ENCODE measurements around the gene MRPL38.
A peak's percentile ranks its signal among the peaks of the same experiment; 100 is the strongest.

Gene MRPL38

DNA sequence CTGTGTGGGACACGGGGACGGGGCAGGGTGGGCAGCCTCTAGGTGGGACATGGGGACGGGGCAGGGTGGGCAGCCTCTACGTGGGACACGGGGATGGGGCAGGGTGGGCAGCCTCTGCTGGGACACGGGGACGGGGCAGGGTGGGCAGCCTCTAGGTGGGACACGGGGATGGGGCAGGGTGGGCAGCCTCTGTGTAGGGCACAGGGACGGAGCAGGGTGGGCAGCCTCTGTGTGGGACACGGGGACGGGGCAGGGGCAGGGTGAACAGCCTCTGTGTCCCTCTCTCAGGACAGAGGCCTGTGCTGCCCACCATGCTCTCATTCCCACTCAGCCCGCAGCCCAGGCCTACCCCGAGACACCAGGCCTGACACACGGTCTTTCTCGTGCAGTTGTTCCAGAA is 16.9 kb upstream of the MRPL38 start:
- Histone ChIP-seq H3K27ac (0 out of 2 replicates have a peak overlapping the region, but pooled peaks have one; percentile 46), H3K4me1 (peaks cover 55% of the 10 kb centered on the region), H3K27me3 (no peaks in the 10 kb centered on the region), H3K9me3 (no peaks in the 10 kb centered on the region), H3K4me2 (peak overlapping the region; percentile 74; the same call in 1 of the 2 replicates), H3K9ac (no peak overlapping the region), H3K4me3 (no peak overlapping the region), H4K20me1 (no peaks in the 10 kb centered on the region), H3K36me3 (peaks cover 11% of the 10 kb centered on the region; the same call in 1 of the 2 replicates)
- no peak for TF ChIP-seq Cebpa-rat (IDR thresholded peaks at IDR 0.05)

DNA sequence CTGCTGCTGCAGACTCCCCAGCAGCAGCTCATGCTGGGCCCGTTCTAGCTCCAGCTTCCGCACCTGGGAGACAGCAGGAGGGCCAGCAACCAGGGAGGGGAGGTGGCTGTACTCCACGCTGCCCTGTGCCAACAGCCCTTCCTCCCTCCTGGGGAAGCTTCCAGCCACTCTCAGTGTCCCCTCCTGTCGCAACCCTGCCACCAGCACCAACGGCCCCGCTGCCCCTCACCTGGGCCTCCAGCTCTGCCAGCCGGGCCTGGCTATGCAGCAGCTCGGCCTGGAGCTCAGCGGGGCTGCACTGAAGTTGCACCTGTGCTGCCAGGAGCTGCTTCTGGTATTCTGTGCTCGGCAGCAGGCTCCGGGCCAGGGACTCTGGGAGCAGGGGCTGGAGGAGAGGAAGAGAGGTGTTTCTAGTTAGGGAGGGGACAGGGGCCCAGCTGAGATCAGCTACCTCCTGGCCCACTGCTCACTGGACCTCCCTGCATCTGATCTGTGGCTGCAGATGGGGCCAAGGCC is 15.4 kb upstream of the MRPL38 start:
- Histone ChIP-seq H3K9ac (no peak overlapping the region), H4K20me1 (no peaks in the 10 kb centered on the region), H3K4me2 (no peak overlapping the region), H3K27ac (no peak overlapping the region), H3K4me3 (no peak overlapping the region), H3K4me1 (peaks cover 54% of the 10 kb centered on the region), H3K27me3 (no peaks in the 10 kb centered on the region), H3K9me3 (no peaks in the 10 kb centered on the region), H3K36me3 (peaks cover 7% of the 10 kb centered on the region; the same call in 1 of the 2 replicates)
- TF ChIP-seq Cebpa-rat (IDR thresholded peaks at IDR 0.05) = no peak

DNA sequence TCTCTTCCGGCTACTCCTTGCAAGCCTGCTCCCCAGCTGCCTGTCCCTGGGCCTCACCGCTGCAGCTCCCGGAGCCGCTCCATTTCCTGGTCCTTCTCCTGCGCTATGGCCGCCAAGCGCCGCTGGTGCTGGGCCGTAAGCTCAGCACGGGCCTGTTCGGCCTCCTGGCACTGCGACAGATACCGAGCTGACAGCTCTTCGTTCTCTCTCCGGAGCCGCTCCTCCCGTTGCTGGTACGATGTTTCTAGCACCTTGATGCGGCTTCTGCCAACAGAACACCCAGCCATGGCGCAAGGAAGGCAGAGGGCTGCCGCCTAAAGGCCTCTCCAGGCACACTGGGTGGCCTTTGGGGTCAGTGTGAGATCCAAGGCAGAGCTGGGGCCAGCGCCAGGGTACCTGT is 14.9 kb upstream of the MRPL38 start:
- peaks cover 10% of the 10 kb centered on the region; the same call in 1 of the 2 replicates for H3K36me3 ChIP-seq
- no peaks in the 10 kb centered on the region for H3K27me3 ChIP-seq
- no peak overlapping the region for H3K27ac ChIP-seq
- peaks cover 50% of the 10 kb centered on the region for H3K4me1 ChIP-seq
- no peaks in the 10 kb centered on the region for H3K9me3 ChIP-seq
- H3K4me2 ChIP-seq = no peak overlapping the region
- H3K9ac ChIP-seq = no peak overlapping the region
- H4K20me1 ChIP-seq = no peaks in the 10 kb centered on the region
- H3K4me3 ChIP-seq = no peak overlapping the region
- TF ChIP-seq Cebpa-rat (IDR thresholded peaks at IDR 0.05) = no peak

DNA sequence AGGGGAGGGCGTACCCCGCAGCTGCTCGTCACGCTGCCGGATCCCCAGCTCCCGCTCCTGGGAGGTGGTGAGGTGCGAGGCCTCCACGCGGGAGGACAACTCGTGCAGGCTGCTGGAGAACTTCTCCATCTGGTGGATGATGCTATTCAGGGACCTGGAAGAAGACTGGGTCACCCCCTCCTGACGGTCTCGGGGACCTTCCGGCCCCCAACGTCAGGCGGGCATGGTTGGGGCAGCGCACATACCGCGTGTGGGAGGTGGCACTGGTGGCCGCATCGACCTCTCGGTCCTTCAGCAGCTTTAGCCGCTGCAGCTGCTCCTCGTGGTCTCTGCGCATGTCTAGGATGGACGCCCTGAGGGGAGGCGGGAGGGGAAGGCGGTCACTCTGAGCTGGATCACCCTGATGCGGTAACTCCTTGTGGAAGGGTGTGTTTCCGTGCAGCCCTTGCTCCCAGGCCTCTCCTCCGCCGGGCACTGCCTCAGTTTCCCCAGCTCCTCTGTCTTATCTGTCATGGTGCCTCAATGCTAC is 13.3 kb upstream of the MRPL38 start:
- Histone ChIP-seq H3K9ac (no peak overlapping the region), H4K20me1 (no peaks in the 10 kb centered on the region), H3K4me2 (peak overlapping the region; percentile 27), H3K9me3 (no peaks in the 10 kb centered on the region), H3K36me3 (peaks cover 17% of the 10 kb centered on the region), H3K27me3 (no peaks in the 10 kb centered on the region), H3K4me1 (peaks cover 34% of the 10 kb centered on the region), H3K4me3 (no peak overlapping the region), H3K27ac (peak overlapping the region; percentile 33; the same call in 1 of the 2 replicates)
- TF ChIP-seq Cebpa-rat (IDR thresholded peaks at IDR 0.05) = no peak

DNA sequence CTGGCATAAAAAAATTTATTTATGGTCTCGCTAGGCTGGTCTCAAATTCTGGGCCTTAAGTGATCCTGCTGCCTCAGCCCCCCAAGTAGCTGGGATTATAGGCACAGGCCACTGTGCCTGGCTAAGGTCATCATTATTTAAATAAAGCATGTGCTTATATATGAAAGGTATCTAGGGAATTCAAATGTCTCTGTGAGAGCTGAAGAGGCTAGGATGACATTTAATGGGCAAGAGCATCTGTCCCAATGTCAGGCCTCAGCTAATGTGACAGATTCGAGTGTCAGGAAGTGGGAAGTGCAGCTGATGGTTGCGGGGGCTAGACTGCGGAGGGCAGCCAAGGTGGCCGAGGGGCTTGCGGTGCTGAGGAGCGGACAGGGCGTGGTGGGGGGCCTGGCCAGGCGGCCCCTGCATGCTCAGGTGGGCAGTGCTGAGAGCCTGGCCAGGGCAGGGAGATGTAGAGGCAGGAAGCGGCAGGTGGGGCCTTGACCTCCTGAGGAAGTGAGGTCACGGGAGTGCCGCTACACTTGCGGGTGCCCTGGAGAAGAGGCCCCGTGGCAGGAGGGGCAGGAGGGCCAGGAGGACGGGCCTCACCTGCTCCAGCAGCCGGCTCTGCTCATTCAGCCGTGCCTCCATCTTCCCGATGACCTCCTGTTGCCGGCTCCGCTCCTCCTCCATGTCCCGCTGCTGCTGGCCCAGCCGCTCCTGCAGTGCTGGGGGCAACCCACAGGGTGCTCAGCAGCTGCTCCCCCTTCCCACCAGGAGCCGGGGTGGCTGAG is 12.6 kb upstream of the MRPL38 start:
- Histone ChIP-seq H4K20me1 (no peaks in the 10 kb centered on the region), H3K36me3 (peaks cover 17% of the 10 kb centered on the region), H3K4me1 (peaks cover 27% of the 10 kb centered on the region), H3K9ac (no peak overlapping the region), H3K4me3 (no peak overlapping the region), H3K9me3 (no peaks in the 10 kb centered on the region), H3K4me2 (peak overlapping the region; percentile 27), H3K27me3 (no peaks in the 10 kb centered on the region), H3K27ac (peak overlapping the region; percentile 33)
- TF ChIP-seq Cebpa-rat (IDR thresholded peaks at IDR 0.05) = no peak

DNA sequence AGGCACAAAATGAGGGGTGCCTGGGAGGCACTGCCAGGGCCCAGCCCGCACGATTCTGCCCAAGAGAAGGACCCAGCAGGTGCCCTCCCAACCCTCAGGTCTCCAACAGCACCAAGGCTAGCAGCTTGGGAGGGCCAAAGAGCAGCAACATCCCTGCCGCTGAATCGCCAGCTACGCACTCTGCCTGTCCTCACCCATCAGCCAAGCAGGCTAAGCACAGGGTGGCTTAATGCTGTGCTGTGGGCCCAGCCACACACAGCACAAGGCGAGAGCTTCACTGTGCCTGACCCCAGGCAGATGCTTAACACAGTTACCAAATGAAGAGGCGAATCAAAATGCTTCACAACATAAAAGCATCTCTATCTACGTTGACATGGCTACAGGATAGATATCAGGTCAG is 10.6 kb upstream of the MRPL38 start:
- Histone ChIP-seq H3K4me1 (peaks cover 38% of the 10 kb centered on the region), H3K4me2 (no peak overlapping the region), H3K9me3 (no peaks in the 10 kb centered on the region), H3K36me3 (peaks cover 22% of the 10 kb centered on the region), H4K20me1 (no peaks in the 10 kb centered on the region), H3K4me3 (no peak overlapping the region), H3K27ac (no peak overlapping the region), H3K27me3 (no peaks in the 10 kb centered on the region), H3K9ac (no peak overlapping the region)
- no peak for TF ChIP-seq Cebpa-rat (IDR thresholded peaks at IDR 0.05)

DNA sequence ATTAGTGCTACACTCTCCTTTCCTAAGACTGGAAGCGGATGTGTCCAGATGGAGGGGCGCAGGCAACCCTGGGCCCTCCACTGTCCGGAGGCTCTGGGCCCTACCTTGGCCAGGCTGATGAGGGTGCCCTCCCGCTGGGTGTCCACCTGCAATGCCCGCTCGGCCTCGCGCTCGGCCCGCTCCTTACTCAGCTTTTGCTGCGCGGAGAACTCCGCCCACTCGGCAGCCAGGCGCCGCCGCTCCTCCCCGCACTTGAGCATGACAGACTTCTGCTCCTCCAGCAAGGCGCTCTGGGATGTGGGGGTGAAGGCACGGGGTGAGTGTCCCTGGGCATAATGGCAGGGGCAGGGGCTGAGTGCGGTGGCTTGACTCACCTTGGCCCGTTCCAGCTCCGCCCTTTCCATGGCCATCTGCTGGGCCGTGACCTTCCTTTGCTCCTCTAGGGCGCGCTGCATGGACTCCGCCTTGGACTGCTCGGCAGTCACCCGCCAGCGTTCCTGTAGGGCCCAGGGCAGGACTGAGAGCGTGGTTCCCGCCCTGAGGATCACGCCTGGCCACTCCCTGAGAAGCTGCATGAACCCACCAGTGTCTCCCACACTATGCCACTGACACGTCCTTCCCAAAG is 10.1 kb upstream of the MRPL38 start:
- Histone ChIP-seq H3K9ac (no peak overlapping the region), H3K4me3 (no peak overlapping the region), H3K27me3 (no peaks in the 10 kb centered on the region), H3K4me1 (peaks cover 43% of the 10 kb centered on the region), H4K20me1 (no peaks in the 10 kb centered on the region), H3K9me3 (no peaks in the 10 kb centered on the region), H3K36me3 (peaks cover 21% of the 10 kb centered on the region), H3K4me2 (no peak overlapping the region), H3K27ac (no peak overlapping the region)
- TF ChIP-seq Cebpa-rat (IDR thresholded peaks at IDR 0.05) = no peak

DNA sequence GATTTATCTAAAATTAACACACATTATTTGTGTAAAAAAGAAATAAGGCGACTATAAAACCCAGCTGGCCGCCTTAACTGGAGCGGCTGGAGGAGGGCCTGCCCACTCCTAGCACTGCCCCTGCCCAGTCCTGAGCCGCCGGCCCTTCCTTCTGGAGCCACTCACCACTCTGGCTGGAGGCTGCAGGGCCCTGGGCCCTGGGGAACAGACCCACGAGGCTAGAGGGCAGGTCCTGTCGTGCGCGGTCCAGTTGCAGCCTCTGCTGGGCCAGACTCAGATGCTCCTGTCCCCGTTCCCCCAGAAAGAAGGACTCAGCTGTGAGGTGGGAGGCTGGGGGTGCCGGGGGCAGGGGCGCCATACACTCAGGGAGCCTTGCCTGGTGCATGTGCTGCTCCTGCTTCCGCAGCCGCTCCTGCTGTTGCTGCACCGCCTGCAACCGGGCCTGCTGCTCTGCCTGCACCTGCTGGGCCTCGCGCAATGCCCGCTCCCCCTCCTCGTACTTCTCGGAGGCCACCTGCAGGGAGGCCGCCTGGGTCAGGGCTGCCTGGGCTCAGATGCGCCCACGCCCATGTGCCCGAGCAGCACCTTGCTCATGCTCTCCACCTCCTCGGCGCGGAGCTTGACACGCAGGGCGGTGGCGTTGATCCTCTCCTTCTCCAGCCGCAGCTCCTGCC is 9.0 kb upstream of the MRPL38 start:
- Histone ChIP-seq H3K9me3 (no peaks in the 10 kb centered on the region), H3K9ac (no peak overlapping the region), H3K4me1 (peaks cover 54% of the 10 kb centered on the region), H3K4me3 (no peak overlapping the region), H3K27me3 (no peaks in the 10 kb centered on the region), H4K20me1 (no peaks in the 10 kb centered on the region), H3K36me3 (peaks cover 16% of the 10 kb centered on the region), H3K27ac (no peak overlapping the region), H3K4me2 (no peak overlapping the region)
- TF ChIP-seq Cebpa-rat (IDR thresholded peaks at IDR 0.05) = no peak

DNA sequence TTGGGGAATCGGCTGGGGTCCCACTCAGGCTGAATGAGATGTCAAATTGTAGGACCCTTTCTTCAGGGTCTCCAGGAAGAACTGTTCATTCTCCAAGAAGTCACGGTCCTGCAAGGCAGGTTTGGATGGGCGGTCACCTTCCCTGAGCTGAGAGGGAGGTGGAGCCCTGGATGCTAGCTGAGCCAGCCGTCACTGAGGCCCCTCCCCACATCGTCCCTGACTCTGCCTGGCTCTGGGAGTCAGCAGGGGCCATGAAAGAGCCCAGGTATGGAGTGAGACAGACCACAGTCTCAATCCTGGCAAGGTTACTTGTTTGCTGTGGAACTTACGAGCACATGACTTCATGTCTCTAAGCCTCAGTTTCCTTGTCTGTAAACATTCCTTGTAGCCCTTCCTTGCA is 6.0 kb upstream of the MRPL38 start:
- Histone ChIP-seq H3K27me3 (no peaks in the 10 kb centered on the region), H3K4me2 (peak overlapping the region; percentile 85), H4K20me1 (no peaks in the 10 kb centered on the region), H3K9ac (peak overlapping the region; percentile 63), H3K9me3 (no peaks in the 10 kb centered on the region), H3K4me1 (peaks cover 49% of the 10 kb centered on the region), H3K27ac (peak overlapping the region; percentile 73), H3K36me3 (peaks cover 16% of the 10 kb centered on the region), H3K4me3 (no peak overlapping the region)
- TF ChIP-seq Cebpa-rat (IDR thresholded peaks at IDR 0.05) = no peak

Data from BLaER1 (cell line).